Glutamatergic neuron (in vitro differentiated cells): ENCODE results near the gene CKS1B. TPM values are rescaled to one million over a fixed set of nuclear protein-coding genes. Genes with fewer than 3 reads are reported as not detected.

Source experiments
- DNase-seq: peaks from one replicate; pipeline ENCODE4 v3.0.0; 2022
- H3K27ac Mint-ChIP-seq: one replicate; pipeline ENCODE4 v1.8.0; 2020; ENCODE audit warnings: mild to moderate bottlenecking, mixed read lengths, inconsistent platforms; ENCODE audit not compliant: unreplicated experiment
- H3K27me3 Mint-ChIP-seq: one replicate; pipeline ENCODE4 v1.8.0; 2020; ENCODE audit warnings: mild to moderate bottlenecking, moderate library complexity, mixed read lengths, inconsistent platforms; ENCODE audit not compliant: unreplicated experiment
- H3K36me3 Mint-ChIP-seq: one replicate; pipeline ENCODE4 v1.8.0; 2020; ENCODE audit warnings: mild to moderate bottlenecking, mixed read lengths, inconsistent platforms; ENCODE audit not compliant: unreplicated experiment
- H3K4me1 Mint-ChIP-seq: one replicate; pipeline ENCODE4 v1.8.0; 2020; ENCODE audit warnings: mild to moderate bottlenecking, low read depth, mixed read lengths, inconsistent platforms; ENCODE audit not compliant: unreplicated experiment
- H3K4me3 Mint-ChIP-seq: one replicate; pipeline ENCODE4 v1.8.0; 2020; ENCODE audit warnings: mild to moderate bottlenecking, mixed read lengths, inconsistent platforms; ENCODE audit not compliant: unreplicated experiment
- H3K9me3 Mint-ChIP-seq: one replicate; pipeline ENCODE4 v1.8.0; 2020; ENCODE audit warnings: mild to moderate bottlenecking, moderate library complexity, mixed read lengths, inconsistent platforms; ENCODE audit not compliant: unreplicated experiment
- CTCF ChIP-seq: fragments of 200-600 bp; sonication (generic); IDR thresholded peaks from one replicate; pipeline ENCODE4 v1.5.0; 2021; ENCODE audit not compliant: partially characterized antibody, unreplicated experiment
- total RNA-seq: library from RNA; stranded (reverse); fragmentation: NEBNext Ultra II Directional; extraction: Animal tissue kit (Norgen Biotek cat#: 25700); gene quantifications from one replicate; pipeline ENCODE4 v1.2.1, GENCODE V29; 2021; ENCODE audit not compliant: unreplicated experiment

CKS1B gene
- total RNA-seq, 1 donor from 2014 or later: 22.8 TPM

GRCh38 chr1:155004352-155005075 lies 30.0 kb downstream of the CKS1B start:
- no peak for TF ChIP-seq CTCF
- peaks cover 3% of the 10 kb centered on the region for H3K9me3 Mint-ChIP-seq
- no peak for DNase-seq
- peaks cover 6% of the 10 kb centered on the region for H3K4me1 Mint-ChIP-seq
- peaks cover 9% of the 10 kb centered on the region for H3K27me3 Mint-ChIP-seq
- peak overlapping the region; percentile 84 for H3K4me3 Mint-ChIP-seq
- H3K27ac Mint-ChIP-seq: peak overlapping the region; percentile 89
- no peaks in the 10 kb centered on the region for H3K36me3 Mint-ChIP-seq

GRCh38 chr1:155005076-155006011 lies 30.9 kb downstream of the CKS1B start:
- no peak for TF ChIP-seq CTCF
- Mint-ChIP-seq H3K4me3 (no peak overlapping the region), H3K36me3 (no peaks in the 10 kb centered on the region), H3K9me3 (peaks cover 1% of the 10 kb centered on the region), H3K4me1 (peaks cover 6% of the 10 kb centered on the region), H3K27me3 (peaks cover 7% of the 10 kb centered on the region), H3K27ac (no peak overlapping the region)
- DNase-seq: no peak

- H3K9me3 Mint-ChIP-seq: peaks cover 1% of the 10 kb centered on the region
- peaks cover 6% of the 10 kb centered on the region for H3K4me1 Mint-ChIP-seq
- TF ChIP-seq CTCF: no peak
- H3K36me3 Mint-ChIP-seq: no peaks in the 10 kb centered on the region
- DNase-seq: no peak
- H3K4me3 Mint-ChIP-seq: no peak overlapping the region
- H3K27ac Mint-ChIP-seq: no peak overlapping the region
- H3K27me3 Mint-ChIP-seq: peaks cover 7% of the 10 kb centered on the region
These were observed 32.2 kb downstream of the CKS1B start for GRCh38 chr1:155006601-155007101.

- H3K36me3 Mint-ChIP-seq: no peaks in the 10 kb centered on the region
- no peak for TF ChIP-seq CTCF
- peaks cover 7% of the 10 kb centered on the region for H3K27me3 Mint-ChIP-seq
- H3K27ac Mint-ChIP-seq: no peak overlapping the region
- H3K4me3 Mint-ChIP-seq: no peak overlapping the region
- peaks cover 7% of the 10 kb centered on the region for H3K4me1 Mint-ChIP-seq
- peaks cover 1% of the 10 kb centered on the region for H3K9me3 Mint-ChIP-seq
- DNase-seq: no peak
These were observed 32.9 kb downstream of the CKS1B start for GRCh38 chr1:155007251-155007828.
